ENCODE measurements around the gene TWNK.

The TWNK gene

GRCh38 chr10:100982916-100983830 lies 4.2 kb upstream of the TWNK start:
- TF ChIP-seq, protein P1, sequence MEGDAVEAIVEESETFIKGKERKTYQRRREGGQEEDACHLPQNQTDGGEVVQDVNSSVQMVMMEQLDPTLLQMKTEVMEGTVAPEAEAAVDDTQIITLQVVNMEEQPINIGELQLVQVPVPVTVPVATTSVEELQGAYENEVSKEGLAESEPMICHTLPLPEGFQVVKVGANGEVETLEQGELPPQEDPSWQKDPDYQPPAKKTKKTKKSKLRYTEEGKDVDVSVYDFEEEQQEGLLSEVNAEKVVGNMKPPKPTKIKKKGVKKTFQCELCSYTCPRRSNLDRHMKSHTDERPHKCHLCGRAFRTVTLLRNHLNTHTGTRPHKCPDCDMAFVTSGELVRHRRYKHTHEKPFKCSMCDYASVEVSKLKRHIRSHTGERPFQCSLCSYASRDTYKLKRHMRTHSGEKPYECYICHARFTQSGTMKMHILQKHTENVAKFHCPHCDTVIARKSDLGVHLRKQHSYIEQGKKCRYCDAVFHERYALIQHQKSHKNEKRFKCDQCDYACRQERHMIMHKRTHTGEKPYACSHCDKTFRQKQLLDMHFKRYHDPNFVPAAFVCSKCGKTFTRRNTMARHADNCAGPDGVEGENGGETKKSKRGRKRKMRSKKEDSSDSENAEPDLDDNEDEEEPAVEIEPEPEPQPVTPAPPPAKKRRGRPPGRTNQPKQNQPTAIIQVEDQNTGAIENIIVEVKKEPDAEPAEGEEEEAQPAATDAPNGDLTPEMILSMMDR (IDR thresholded peaks at IDR 0.05; ENCODE audit: unreplicated experiment in 3 of 3): no peak
- H3K36me3 Mint-ChIP-seq (ENCODE audit: low read depth): peaks cover 35% of the 10 kb centered on the region
- H3K9me3 Mint-ChIP-seq: no peaks in the 10 kb centered on the region
- H3K4me3 Mint-ChIP-seq: peak overlapping the region in 1 of 3 experiments; percentile 55
- H3K27me3 Mint-ChIP-seq (ENCODE audit: low read depth): no peaks in the 10 kb centered on the region
- H3K27ac Mint-ChIP-seq: no peak overlapping the region
- peaks cover 10% of the 10 kb centered on the region for H3K4me1 Mint-ChIP-seq

GRCh38 chr10:100983868-100984671 lies 3.3 kb upstream of the TWNK start:
- TF ChIP-seq, protein P1 (IDR thresholded peaks at IDR 0.05; ENCODE audit: unreplicated experiment in 3 of 3): no peak
- H3K9me3 Mint-ChIP-seq: no peaks in the 10 kb centered on the region
- H3K27me3 Mint-ChIP-seq (ENCODE audit: low read depth): no peaks in the 10 kb centered on the region
- H3K36me3 Mint-ChIP-seq (ENCODE audit: low read depth): peaks cover 33% of the 10 kb centered on the region
- peaks cover 10% of the 10 kb centered on the region for H3K4me1 Mint-ChIP-seq
- H3K27ac Mint-ChIP-seq: no peak overlapping the region
- H3K4me3 Mint-ChIP-seq: peak overlapping the region; percentile 10 to 37 (median 28)

DNA sequence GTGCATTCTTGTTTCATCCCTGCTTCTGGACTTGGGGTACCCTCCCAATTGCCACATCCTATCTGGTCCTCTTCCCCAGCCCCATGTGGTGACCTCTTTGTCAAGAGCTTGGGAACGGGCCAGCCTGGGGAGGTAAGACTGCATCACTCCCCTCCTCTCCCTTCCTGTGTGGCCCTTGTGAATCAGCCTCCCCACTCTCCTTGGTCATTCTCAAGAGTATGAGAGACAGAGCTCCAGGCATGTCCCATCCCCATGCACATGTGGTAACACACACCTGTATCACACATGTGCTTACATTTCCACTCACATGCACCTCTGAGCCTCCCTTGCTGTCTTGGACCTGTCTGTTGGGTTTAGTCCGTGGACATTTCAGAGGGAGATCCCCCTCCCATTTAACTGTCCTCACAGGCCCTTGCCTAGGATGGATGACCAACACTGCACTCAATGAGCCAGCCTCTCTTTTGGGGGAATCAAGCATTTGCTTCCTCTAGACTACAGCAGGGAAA lies 2.6 kb upstream of the TWNK start:
- H3K9me3 Mint-ChIP-seq: no peaks in the 10 kb centered on the region
- peak overlapping the region in 1 of 3 experiments; percentile 72 for H3K27ac Mint-ChIP-seq
- peaks cover 10% of the 10 kb centered on the region for H3K4me1 Mint-ChIP-seq
- peaks cover 31% of the 10 kb centered on the region for H3K36me3 Mint-ChIP-seq (ENCODE audit: low read depth)
- peak overlapping the region; percentile 91 to 94 (median 93) for H3K4me3 Mint-ChIP-seq
- TF ChIP-seq, protein P1 (IDR thresholded peaks at IDR 0.05; ENCODE audit: unreplicated experiment in 3 of 3): no peak
- H3K27me3 Mint-ChIP-seq (ENCODE audit: low read depth): no peaks in the 10 kb centered on the region

- Mint-ChIP-seq H3K27ac (peak overlapping the region in 1 of 3 experiments; percentile 72), H3K9me3 (no peaks in the 10 kb centered on the region), H3K36me3 (ENCODE audit: low read depth) (peaks cover 31% of the 10 kb centered on the region), H3K27me3 (ENCODE audit: low read depth) (no peaks in the 10 kb centered on the region), H3K4me1 (peaks cover 12% of the 10 kb centered on the region), H3K4me3 (peak overlapping the region; percentile 91 to 94 (median 93))
- TF ChIP-seq, protein P1 (IDR thresholded peaks at IDR 0.05; ENCODE audit: unreplicated experiment in 3 of 3): no peak
These were observed 2.0 kb upstream of the TWNK start for GRCh38 chr10:100985336-100985735.

- H3K9me3 Mint-ChIP-seq: no peaks in the 10 kb centered on the region
These were observed 756 bp upstream of the TWNK start for GRCh38 chr10:100986623-100986951.

More at GRCh38 chr10:100986623-100986951, 756 bp upstream of the TWNK start:
- H3K4me3 Mint-ChIP-seq: peak overlapping the region; percentile 91 to 94 (median 93)
- H3K27me3 Mint-ChIP-seq (ENCODE audit: low read depth): no peaks in the 10 kb centered on the region
- peaks cover 18% of the 10 kb centered on the region for H3K4me1 Mint-ChIP-seq
- TF ChIP-seq, protein P1 (IDR thresholded peaks at IDR 0.05; ENCODE audit: unreplicated experiment in 3 of 3): no peak
- H3K27ac Mint-ChIP-seq: peak overlapping the region; percentile 75 to 95 (median 84)
- peaks cover 32% of the 10 kb centered on the region for H3K36me3 Mint-ChIP-seq (ENCODE audit: low read depth)
